GM18511 (cell line): ENCODE data around the gene NOL3.
A peak's percentile ranks its signal among the peaks of the same experiment; 100 is the strongest.

Source experiments
- ATAC-seq: cut with Tn5 transposase; IDR thresholded peaks from one replicate; pipeline ENCODE4 v1.9.1; 2021; ENCODE audit warnings: mild to moderate bottlenecking, moderate library complexity; ENCODE audit not compliant: unreplicated experiment

Gene NOL3

DNA sequence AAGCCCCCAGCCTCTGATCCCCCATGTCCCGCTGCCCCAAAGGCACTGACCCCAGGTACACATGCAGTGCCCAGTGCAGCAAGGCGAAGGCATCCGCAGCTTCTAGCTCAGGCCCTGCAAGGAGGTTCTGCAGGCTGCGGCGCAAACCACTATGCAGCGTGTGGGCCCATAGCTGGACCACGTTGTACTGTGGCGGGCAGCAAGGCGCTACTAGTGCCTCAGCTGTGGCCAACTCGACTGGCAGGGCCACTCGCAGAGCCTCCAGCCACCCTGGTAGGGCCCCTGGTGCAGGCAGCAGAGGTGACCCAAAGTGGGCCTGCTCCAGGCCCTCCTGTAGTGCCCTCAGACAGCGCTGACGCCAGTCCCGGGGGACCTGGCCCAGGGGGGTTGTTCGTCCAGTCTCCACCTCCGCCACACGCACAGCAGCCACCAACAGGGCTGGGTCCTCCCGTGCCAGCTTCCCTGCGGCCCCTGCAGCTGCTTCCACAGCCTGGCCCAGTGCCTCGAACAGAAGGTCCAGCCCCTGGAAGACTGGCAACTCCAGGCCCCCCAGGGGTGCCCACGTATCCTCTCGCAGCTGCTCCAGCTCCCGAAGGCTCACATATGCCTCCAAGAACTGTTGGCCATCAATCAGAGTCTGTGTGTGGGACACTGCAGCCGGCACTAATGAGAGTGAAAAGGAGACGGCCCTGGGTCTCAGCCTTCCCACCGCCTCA lies 17.0 kb downstream of the NOL3 start:
- no peak for ATAC-seq

DNA sequence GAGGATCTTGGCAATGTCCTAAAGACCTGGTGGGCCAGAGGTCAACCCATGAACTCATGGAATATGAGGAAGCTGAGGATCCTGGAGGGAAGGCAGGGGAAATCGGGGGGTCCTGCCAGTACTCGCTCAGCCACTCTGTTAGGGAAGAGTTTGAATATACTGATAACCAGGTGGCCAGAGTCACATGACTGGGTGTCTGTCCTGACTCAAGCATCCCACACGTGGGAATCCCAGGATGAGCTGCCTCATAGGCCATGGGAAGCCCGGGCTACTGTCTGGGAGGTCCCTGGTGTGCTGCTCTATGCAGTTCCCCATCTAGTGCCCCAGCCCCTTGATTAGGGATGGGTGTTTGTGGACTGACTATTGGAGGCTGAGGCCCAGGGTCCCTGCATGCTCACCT lies 18.0 kb downstream of the NOL3 start:
- ATAC-seq = no peak

DNA sequence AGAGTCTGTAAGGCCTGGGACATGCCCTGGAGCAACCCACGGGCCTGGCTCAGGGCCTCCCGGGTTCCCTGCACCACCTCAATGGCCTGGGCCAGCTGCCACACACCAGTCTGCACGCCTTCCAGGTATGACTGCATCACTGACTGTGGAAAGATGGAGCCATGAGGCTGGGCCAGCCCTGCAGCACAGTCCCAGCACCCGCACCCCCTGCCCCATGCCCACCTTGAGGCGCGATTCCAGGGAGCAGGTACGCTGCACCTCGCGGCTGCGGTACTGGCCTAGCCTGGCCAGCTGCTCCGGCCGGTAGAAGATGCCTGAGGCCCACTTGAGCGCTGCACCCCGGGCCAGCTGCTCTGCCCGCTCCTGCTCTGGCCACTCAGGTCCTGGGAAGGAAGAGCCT lies 18.5 kb downstream of the NOL3 start:
- ATAC-seq = no peak

DNA sequence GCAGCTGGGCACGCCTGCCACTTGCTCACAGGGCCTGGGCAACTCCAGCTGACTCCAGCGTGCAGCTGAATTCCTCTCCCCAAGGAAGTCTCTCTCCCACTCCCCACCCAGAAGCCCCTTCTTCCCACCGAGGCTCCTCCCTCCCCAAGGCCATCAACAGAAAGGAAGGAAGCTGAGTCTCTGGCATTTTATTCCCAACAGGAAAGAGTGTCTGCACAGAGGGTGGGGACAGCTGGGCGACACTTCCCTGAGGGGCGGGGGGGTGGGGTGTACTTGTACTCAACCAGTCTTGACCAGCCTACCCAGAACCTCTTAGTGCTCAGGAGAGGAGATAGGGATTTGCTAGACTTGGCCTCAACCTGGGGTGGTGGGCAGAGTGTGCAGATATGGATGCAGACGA lies 19.7 kb downstream of the NOL3 start, which contains the start of gene EXOC3L1:
Gene EXOC3L1 (minus strand): TSS at position 96 of the 400 bp plus-strand sequence. CDS start 460 bp downstream, outside the sequence.
- ATAC-seq = no peak

DNA sequence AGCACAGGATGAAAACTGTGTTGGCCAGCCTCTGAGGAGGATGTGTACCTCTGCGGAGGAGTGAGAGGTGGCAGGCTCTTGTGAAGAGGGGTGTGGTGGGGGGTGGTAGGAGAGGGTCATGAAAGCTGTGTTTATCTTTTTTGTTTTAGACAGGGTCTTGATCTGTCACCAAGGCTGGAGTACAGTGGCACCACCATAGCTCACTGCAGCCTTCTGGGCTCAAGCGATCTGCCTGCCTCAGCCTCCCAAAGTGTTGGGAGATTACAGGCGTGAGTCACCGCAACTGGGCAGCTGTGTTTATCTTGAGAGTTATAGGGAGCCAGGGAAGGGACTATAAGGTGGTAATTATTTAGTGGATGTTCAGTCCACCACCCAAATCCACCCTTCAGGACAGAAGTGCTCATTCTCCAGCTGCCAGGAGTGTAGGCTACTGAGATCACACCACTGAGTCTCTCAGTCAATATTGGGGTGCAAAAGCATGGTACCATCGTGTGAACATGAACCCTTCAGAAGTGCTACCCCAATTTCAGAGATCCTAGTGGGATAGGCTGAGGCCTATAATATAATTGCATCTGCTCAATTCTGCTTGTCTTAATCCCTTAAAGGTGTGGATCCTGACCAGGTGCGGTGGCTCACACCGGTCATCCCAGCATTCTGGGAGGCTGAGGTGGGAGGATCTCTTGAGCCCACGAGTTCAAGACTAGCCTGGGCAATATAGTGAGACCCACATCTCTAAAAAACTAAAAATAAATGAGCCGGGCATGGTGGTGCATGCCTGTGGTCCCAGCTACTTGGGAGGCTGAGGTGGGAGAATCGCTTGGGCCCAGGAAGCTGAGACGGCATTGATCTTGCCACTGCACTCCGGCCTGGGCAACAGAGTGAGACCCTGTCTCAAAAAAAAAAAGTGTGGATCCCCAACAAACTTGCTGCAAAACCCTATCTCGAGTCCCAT lies 20.4 kb downstream of the NOL3 start:
- ATAC-seq = no peak

DNA sequence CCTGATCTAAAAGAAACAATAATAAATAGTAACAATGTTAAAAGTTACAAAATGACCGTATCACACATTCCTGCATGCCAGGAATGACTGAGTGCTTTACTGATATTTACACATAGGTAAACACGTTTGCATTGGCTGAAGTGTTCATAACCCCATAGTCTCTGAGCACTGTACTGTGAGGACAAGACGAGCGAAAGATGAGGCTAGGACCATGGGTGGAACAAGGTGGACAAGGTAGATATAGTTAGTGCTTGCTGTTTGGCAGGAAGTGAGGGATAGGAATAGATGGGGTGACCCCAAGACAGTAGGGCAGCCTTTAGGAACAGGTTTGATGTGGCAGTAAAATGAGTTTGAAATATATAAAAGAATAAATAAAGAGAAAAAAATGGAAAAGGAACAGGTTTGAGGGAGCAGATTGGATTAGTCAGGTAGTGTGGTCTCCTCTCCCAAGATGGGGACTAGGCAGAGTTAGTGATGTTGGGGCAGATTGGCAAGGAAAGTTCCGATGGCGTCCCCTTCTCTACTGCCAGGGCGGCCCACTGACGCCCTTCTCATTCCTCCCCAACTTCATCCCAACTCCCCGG lies 21.2 kb downstream of the NOL3 start:
- ATAC-seq = peak; percentile 5

DNA sequence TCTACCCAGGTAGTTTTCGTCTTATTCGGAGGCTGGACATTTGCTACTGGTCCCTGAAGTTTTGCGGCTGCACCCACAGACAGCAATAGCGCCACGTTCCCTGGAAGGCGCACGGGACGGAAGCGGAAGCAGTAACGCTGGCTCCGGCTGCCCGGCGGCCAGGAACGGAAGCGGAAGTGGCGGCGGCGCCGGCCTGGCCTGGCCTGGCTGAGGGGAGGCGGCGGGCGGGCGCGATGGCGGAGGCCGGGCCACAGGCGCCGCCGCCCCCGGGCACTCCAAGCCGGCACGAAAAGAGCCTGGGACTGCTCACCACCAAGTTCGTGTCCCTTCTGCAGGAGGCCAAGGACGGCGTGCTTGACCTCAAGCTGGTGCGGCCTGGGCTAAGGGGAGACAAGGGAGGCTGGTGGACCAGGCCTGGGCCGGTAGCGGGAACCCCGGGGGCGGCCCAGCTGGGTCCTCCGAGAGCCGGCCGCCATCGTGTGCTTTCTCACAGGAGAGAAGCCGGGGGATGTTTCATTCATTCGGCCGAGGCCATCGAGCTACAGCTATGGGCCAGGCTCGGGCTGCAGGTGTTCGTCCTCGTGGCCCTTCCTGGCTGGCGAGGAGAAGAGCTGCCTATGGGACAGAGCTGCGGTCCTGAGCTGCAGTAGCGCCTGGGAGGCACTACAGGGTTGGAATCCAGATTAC lies 21.8 kb downstream of the NOL3 start, which contains the start of gene E2F4:
Gene E2F4 (plus strand): TSS at position 161 of the 687 bp plus-strand sequence. CDS start 73 bp downstream, at position 234.
- ATAC-seq = peak; percentile 91

DNA sequence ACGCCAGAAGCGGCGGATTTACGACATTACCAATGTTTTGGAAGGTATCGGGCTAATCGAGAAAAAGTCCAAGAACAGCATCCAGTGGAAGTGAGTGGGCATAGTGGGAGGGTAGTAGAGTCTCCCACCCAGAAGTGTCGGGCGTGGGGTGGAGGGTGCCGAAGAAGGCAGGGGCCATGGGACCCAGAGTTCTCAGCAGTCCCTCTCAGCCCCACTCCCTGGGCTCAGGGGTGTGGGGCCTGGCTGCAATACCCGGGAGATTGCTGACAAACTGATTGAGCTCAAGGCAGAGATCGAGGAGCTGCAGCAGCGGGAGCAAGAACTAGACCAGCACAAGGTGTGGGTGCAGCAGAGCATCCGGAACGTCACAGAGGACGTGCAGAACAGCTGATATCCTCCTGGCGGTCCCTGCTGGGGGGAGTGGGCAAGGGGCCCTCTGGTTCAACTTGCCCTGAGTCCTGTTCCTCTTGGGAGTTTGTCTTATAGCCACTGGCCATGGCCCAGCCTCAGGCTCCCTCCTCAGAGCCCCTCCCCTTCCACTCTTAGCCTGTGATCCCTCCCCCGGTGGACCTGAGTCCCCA lies 22.5 kb downstream of the NOL3 start:
- no peak for ATAC-seq

DNA sequence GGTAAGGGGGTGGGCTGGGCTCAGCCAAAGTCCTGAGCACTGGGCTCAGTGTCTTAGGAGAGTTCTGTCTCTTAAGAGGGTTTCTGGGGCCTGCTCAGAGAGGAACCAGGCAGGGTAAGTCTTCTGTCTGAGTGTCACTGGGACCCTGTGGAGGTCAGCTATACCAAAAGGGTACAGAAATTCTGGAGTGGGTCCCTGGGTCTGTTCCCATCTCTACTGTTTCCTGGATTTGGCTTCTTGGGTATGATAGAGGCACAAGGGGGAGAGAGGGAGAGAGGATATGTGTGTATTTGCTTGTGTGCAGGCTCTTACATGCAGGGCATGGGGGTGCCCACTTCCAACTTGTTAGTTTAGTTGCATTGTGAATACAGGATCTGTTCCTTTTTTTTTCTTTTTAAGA lies 23.2 kb downstream of the NOL3 start:
- ATAC-seq = no peak

DNA sequence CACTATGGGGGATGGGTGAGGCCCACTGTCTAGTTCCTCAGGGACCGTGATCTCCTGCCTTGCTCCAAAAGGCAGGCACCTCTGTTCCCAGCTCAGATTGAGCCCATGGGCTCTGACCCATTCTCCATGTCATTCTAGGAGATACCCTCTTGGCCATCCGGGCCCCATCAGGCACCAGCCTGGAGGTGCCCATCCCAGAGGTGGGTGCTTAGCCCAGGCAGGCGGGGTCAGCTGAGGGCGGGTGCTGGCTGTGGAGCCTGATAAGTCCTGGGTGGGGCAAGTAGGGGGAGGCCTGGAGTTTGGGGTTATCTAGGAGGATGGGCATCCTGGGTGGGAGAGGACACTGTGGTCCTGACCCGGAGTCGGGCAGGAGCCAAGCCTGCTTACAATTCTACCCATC lies 23.9 kb downstream of the NOL3 start:
- ATAC-seq = no peak

DNA sequence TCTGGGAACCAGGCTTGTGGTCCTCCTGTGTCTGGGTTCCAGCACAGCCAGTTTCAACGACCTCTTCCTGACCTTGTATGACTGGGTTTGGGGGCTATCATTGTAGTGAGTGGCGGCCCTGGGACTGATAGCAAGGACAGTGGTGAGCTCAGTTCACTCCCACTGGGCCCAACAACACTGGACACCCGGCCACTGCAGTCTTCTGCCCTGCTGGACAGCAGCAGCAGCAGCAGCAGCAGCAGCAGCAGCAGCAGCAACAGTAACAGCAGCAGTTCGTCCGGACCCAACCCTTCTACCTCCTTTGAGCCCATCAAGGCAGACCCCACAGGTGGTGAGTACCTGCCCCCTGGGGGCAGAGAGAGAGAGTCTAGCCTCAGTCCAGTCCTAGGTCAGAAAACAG lies 25.3 kb downstream of the NOL3 start:
- no peak for ATAC-seq

DNA sequence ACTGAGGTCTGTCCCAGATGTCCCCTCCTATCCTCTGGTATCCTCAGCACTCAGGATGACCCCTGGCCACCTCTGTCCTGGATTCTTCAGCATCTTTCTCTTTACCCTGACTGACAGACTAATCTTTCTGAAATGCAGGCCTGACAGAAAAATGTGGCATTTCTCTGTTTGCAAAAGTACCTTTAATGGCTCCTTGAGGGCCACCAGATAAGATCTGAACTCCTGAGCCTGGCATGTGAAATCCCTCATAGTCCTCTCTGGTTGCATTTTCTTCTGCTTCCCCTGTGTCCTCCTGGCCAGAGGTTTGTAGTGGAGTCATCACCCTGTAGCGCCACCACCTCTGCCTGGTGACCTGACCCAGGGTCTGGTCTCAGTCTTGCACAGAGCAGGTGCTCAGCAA lies 26.5 kb downstream of the NOL3 start:
- no peak for ATAC-seq

DNA sequence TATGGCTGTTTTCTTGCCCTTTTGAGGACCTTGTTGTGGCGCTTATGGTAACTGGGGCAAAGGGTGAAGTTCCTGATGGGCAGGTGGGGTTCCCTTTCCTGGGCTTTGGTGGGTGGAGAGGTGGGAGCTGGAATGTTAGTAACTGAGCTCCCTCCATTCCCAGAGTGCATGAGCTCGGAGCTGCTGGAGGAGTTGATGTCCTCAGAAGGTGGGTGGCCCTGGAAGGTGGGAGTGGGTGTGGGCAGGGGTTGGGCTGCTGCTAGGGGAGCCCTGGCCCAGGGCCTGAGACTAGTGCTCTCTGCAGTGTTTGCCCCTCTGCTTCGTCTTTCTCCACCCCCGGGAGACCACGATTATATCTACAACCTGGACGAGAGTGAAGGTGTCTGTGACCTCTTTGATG lies 27.4 kb downstream of the NOL3 start:
- ATAC-seq = no peak

DNA sequence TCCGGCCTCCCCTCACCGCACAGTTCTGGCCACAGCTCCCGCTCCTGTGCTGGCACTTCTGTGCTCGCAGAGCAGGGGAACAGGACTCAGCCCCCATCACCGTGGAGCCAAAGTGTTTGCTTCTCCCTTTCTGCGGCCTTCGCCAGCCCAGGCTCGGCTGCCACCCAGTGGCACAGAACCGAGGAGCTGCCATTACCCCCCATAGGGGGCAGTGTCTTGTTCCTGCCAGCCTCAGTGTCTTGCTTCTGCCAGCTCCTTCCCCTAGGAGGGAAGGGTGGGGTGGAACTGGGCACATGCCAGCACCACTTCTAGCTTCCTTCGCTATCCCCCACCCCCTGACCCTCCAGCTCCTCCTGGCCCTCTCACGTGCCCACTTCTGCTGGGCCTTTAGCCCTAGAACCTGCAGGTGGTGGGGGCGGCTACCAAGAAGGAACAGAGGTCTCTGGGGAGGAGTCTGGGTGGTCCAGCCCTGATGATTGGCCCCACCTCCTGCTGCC lies 27.9 kb downstream of the NOL3 start:
- no peak for ATAC-seq

DNA sequence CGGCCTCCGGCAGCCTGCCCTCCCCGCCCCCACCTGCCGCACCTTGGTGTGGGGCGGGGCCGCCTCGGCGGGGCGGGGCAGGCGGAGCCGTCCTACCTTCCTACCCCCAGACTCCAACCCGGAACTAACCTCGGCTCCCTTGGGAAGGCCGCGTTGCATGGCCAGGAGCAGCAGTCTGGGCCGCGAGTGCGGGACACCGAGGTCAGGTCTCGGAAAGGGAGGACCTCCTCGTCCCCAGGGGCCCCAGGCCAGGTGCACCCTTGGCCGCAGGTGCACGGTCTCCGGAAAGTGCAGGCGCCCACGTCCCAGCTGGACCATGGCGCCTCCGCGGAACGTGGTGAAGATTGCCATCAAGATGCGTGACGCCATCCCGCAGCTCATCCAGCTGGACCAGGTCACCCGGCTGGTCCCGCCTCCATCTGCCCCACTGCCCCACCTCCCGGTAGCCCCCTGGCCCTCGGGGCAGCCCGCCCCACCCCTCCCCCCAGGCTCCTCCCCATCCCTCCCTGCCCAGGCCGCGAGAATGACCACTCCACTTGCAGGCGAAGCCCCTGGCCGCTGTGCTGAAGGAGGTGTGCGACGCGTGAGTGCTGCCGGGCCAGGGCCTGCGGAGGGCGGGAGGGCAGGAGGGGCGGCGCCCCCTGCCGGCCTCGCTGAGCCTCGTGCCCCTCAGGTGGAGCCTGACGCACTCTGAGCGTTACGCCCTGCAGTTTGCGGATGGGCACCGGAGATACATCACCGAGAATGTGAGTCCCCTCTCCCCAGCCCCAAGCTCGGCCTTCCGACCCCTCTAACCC lies 28.9 kb downstream of the NOL3 start, which contains the start of gene ELMO3:
Gene ELMO3 (plus strand): TSS at position 121 of the 797 bp plus-strand sequence. CDS start 196 bp downstream, at position 317.
- ATAC-seq = no peak

DNA sequence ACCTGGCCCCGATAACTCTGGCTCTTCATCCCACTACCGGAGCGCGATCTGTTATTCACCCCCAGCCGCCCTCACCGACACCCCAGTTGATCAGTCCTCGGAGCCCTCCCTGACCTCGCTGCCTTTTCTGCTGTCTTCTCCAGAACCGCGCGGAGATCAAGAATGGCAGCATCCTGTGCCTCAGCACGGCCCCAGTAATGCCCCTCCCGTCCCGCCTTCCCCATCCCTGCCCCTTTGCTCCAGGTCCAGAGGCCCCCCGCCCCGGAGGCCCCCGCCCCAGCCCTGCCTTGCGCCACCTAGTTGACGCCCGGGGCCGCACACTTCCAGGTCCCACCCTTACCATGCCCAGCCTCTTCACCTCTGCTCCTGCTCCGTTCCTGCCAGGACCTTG lies 29.5 kb downstream of the NOL3 start:
- no peak for ATAC-seq

DNA sequence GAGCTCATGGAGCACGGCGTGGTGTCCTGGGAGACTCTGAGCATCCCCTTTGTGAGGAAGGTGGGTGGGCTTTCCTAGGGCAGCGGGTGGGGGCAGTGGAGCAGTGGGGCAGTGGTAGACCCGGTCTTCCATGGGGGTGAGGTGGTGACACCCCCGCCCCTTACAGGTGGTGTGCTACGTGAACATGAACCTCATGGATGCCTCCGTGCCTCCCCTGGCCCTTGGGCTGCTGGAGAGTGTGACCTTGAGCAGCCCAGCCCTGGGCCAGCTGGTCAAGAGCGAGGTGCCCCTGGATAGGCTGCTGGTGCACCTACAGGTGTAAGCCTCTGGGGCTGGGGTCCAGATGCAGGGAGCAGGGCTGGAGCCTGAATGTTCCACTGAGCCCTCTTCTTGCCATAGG lies 30.2 kb downstream of the NOL3 start:
- no peak for ATAC-seq

DNA sequence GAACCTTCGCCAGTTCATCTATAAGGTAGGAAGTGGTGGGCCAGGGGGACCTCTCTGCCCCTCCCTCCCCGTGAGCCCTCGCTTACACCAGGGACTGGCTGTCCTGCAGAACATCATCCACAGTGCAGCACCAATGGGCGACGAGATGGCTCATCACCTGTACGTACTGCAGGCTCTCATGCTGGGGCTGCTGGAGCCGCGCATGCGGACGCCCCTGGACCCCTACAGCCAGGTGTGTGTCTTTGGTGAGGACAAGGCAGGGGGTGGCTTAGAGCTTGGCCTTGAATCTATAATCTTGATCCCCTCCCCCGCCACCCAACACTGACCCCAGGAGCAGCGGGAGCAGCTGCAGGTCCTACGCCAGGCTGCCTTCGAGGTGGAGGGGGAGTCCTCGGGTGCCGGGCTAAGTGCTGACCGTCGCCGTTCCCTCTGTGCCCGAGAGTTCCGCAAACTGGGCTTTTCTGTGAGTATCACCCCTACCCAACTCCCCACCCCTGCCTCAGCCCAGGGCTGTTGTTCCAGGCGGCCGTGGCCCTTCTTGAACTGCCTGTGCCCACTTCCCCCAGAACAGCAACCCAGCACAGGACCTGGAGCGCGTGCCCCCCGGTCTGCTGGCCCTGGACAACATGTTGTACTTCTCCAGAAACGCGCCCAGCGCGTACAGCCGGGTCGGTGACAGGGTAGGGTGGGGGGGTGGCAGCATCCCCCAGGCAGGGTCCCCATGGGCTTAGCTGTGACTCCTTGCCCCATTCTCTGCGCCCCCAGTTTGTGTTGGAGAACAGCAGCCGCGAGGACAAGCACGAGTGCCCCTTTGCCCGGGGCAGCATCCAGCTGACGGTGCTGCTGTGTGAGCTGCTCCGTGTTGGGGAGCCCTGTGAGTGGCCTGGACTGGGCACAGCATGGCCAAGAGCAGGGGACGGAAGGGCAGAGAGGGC lies 31.3 kb downstream of the NOL3 start:
- ATAC-seq = no peak
